Superior temporal gyrus (tissue), 1 donor: ENCODE results near the gene ZNF436.
A peak's percentile ranks its signal among the peaks of the same experiment; 100 is the strongest.

Experiments used
- DNase-seq: peaks from one replicate; pipeline ENCODE4 v3.0.0-alpha.2; 2016; ENCODE audit errors: extremely low spot score

Gene ZNF436

DNA sequence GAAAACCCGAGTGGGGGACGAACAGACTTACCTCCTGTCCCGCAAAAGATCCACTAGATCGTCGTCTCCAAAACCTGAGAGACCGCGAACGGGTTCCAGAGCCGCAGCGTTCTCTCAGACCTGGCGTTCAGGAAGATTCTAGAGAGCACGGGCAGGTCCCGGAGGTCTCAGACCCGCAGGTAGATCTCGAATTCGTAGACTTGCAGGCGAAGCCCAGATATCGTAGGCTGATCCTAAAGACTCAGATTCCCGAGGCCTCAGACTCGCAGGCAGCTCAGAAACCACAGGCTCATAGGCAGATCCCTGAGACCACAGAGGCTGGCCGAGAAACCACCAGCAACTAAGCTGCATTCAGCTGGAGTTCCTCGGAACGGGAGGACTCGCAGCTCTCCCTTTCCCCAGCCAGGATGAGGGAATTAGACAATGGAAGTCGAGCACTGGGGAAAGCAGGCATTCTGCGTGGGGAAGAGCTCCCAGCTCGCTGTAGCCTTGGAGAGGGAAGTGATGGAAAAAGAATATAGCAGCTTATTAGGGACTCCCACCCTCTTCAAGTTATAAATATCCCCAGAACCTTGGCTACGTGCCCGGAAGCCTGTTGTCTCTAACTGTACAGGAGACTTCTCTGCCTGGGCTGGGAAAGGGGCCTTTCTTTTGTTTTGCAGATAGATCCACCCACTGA is at the start of gene ZNF436:
TSS of gene ZNF436 (minus strand) at position 502 of the 679 bp plus-strand sequence. CDS start 1,831 bp downstream, outside the sequence.
- DNase-seq: peak; percentile 76

DNA sequence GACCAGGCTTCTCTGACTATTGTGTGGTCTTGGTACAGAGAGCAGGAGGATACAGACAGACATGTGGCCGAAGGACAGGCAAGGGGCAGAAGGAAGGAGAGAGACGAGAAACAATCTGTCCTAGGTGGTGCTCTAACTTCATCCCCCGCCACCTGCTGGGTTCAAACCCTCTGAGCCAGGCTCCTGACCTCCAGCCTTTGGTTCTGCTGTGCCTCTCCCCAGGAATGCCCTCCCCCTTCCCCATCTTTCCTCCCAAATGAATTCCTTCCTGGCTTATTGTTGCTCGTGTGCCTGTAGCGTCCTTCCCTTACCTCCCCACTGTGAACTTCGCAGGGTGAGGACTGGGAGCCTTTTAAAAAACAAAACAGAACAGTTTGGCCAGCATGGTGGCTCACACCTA is 49.5 kb upstream of the ZNF436 start:
- no peak for DNase-seq

DNA sequence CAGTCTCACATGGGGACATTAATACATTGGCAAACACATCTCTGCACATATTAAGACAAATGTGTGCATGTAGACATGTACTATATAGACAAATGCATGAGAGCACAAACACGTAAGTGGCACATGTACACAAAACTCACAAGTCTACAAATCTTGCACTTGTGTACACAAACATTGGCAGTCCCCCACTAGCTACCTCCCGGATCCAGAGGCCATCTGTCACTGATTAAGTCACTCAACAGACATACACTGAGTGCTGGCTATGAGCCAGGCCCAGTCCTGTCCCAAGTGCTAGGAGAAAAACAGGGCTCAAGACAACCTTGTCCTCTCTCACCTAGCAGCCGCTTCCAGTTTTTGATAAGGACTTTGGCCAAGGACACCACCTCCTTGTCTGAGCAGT is 47.9 kb upstream of the ZNF436 start:
- DNase-seq: no peak

DNA sequence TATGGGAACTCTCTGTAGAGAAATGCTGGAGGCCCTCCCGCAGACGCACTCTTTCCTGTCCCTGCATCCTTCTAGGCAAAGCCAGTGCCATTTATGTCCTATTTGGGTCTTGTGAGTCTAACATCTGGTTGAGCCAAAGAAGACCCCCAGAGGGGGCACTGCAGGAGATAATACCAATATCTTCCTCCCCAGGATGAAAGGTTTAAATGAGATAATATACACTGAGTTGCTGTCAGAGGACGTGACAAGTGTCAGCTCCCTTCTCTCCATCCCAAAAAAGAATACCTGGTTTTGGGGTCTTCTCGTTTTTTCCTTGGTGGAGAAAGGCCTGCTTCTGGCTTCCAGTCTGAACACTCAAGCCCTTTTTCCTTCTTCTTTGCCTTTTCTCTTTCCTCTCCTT is 47.3 kb upstream of the ZNF436 start:
- DNase-seq: no peak

DNA sequence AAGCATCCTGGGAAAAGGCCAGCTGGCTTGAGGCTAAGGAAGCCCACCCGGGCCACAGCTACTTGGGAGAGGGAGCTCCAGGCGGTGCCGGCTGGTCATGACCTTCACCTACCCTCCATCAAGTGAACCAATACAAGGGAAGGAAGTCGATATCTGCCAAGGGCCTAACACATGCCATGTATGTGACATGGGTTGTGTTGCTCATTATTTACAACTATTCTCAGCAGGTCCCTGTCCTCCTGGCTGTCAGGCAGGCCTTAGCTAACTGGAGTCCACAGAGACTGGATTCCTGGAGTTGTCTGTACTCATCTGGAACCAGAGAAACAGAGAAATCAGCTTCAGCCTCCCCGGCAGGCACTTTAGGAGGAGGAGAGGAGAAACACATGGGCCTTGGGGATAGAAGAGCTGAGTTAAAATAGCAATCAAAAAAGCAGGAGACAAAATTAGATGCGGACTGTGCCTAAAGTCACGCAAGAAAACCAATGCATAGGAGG is 39.2 kb upstream of the ZNF436 start:
- DNase-seq: no peak

DNA sequence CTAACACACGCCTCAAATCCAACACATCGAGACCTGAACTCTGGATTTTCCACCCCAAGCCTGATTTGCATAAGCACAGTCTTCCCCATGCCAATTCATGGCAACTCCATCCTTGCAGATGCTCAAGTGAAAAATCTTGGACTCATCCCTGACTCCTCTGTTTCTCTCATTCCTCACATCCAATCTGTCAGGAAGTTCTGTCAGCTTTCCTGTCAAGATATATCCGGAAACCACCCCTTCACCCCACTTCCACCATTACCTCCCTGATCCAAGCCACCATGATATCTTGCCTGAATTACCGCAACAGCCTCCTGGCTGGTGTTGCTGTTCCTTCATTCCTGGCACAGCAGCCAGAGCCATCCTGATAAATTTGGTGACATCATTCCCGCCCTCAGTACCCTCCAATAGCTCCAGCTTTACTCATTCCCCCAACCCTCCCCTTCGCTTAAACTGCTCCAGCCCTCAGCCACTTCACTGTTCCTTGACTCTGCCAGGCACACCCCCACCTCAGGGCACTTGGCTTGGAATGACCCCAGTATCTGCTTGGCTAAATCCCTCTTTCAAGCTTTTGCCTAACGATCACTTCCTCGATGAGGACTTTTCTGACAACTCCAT is 37.5 kb upstream of the ZNF436 start:
- DNase-seq: no peak

DNA sequence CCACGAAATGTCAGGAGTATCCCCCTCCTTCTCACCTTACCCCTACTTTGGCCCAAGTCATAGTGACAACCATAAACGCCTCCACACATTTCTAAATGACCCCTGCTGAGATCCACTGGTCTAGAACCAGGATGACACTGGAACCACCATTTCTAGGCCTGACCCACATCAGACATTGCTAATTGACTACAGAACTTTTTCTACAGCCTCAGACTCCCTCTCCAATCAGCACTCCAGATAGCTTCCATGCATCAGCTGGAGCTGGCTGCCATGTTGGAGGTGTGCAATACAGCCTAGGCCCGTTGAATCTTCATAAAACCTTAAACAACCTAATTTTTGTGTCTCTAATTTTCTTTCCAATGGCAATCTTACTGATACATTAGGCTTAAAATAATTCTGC is 36.3 kb upstream of the ZNF436 start:
- DNase-seq: no peak

DNA sequence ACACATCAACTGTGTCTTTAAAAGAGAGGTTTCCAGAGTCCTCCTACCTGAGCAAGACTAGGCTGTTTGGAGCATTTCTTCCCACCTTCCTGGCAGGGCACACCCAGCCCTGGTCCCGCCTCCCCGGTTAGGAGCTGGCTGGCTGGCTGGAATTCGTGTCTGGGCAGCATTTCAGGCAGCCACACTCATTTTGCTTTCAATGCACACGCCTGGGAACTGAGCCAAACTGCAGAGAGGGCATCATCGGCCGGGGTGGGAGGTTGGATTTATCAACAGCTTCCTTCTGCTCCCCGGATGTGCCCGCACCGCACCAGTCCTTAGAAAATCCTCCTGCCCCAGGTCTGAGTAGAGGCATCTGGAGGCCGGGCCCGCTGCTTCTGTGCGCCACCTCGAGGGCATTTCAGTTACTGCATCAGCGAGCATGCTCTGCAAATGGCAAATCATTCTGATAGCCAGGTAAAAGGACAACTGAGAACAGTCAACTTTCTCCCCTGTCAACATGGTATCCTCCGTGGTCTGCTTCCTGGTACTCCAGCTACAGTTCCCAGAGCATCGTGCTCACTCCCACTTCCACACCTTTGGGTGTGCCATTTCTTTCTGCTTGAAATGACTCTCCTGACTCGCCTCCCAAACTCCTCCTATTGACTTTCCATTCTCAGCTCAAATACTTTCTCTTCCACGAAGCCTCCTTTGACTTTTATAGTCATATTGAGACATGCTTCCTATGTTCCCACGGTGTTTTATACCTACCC is 34.3 kb upstream of the ZNF436 start:
- DNase-seq: peak; percentile 87

DNA sequence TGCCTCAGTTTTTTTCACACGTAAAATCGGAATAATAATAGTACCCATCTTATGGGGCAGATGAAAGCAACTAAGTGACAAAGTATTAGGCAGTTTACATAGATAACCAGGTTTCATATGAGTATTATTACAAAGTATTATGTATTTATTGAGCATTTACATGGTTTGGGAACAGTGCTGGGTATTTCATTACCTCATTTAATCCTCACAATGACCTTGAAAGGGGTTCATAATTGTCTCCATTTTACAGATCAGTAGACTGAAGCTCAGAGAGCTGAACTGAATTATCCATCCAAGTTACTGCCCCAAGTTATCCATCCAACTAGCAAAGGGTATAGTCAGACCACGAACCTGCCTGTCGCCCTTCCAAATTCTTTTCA is 33.7 kb upstream of the ZNF436 start:
- DNase-seq: no peak

DNA sequence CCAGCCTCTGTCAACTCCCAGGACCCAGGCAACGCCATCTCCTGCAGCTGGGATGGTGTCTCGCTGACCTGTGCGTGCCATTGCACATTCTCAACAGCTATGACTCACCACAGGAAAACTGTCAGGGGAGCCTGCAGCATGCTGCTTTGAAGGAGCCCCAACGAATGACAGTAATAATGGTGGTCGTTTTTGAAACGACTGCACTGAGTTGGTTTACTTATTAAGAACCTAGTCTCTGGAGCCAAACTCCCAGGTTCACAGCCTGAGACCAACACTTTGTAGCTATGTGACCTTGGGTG is 33.4 kb upstream of the ZNF436 start:
- no peak for DNase-seq

DNA sequence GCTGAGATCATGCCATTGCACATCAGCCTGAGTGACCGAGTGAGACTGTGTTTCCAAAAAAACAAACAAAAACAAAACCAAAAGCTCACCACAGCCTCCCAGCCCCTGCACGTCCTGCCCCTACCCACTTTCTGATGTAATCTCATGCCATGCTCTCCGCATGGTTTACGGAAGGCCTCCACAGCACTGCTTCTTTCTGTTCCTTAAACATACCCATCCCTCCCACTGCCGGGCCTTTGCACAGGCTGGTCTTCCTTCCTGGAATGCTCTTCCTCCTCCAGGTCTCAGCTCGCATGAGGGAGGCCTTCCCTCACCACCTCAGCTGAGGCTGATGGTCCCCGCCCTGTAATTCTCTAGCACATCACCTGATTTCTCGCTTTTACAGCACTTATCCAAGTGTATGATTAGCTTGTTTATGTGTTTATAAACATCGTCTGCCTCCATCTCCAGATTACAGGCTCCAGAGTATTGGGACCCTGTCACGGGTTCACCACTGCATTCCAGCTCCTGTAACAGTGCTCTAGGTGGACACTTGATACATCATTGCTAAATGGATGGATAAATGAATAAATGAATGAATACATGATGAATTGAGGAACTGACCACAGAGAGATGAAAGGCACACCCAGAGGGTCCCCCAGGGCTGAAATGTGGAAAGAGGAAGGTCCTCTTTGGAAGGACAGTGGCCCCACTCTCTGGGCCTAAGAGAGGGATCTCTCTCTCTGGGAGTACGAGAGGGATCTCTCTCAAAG is 32.8 kb upstream of the ZNF436 start:
- no peak for DNase-seq

DNA sequence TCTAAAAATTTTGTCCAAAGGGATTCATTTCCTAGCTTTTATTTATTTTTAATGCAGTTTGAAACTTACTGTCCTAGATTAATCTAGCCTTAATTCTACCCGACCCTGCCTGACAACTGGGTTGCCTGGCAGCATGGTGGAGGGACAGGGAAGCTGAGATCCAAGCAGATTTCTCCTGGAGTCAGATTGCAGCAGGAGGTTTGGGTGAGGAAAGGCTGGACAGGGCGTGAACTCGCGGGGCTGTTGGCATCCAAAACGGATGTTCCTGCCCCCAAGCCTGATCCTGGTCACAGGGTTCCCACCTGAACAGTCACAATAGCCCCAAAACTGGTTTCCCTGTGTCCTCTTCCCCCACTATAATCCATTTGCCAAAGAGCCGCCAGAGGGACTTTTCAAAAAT is 31.7 kb upstream of the ZNF436 start:
- DNase-seq: no peak

DNA sequence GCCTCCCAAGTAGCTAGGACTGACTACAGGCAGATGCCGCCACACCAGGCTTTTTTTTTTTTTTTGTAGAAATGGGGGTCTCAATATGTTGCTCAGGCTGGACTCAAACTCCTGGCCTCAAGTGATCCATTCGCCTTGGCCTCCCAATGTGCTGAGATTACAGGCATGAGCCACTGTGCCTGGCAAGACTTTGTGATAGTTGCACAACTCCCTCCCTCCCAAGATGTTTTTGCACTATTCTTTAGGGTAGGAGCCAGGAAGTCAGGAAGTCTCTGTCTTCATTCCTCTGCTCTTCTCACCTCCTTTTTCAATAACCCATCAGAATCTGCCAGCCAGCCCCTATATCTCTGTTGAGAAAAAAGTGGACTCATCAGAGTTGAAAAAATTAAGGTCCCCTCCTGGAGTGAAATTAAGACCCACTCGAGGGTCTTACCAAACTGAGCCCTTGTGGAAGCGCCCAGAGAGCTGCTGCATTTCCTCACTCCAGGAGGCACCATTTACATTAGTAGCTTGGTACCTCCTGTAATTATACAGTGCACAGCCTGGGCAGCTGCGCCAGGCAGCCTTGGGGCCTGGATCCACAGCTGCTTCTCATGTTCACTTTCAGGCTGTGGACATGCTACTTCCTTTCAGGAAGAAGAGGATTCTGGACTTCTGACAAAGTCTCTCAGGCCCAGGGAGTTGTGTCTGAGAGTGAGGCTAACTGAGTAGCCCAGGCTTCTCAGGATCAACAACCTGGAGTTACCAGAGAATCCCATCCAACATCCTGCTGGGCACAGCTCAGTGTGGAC is 30.9 kb upstream of the ZNF436 start:
- no peak for DNase-seq

DNA sequence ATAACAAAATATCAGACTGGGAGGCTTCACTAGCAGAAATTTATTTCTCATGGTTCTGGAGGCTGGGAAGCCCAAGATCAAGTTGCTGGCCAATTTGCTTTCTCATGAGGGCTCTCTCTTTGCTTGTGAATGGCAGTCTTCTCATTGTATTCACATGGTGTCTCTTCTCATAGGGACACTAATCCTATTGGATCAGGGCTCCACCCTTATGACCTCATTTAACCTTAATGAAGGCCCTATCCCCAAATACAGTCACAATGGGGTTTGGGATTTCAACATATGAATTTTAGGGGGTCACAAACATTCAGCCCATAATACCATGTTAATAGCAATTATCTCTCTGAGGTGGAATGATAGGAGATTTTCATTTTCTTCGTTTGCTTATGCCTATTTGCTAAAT is 29.6 kb upstream of the ZNF436 start:
- DNase-seq: no peak

DNA sequence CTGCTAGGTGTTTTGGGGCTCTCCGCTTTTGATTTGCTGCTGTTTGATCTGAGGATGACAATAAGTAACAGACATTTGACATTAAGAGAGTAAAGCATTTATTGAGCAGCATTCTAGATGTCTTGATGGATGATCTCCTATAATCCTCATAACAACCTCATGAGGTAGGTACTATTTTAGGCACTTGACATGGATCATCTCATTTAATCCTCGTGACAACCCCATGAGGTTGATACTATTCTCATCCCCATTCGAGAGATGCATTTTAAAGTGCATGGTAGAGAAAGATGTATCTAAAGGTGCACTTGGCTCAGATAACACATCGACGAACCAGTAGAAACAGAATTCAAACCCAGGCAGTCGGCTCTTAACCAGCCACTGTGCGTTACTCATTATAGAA is 28.3 kb upstream of the ZNF436 start:
- DNase-seq: no peak

DNA sequence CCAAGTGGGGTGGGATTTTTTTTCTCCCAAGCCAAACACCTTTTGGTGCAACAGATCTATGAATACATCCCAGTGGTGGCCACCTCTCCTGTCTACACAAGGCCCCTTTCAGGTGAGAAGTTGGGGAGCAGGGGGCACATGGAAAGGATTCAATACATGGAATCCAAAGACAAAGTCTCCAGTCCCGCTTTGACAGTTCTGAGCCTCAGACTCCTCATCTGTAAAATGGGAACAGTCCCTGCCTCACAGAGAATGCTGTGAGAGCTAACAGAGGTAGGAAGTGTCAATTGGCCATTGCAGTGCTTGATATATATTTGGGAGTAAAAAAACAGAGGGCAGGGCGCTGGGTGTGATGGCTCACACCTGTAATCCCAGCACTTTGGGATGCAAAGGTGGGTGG is 26.7 kb upstream of the ZNF436 start:
- DNase-seq: no peak

DNA sequence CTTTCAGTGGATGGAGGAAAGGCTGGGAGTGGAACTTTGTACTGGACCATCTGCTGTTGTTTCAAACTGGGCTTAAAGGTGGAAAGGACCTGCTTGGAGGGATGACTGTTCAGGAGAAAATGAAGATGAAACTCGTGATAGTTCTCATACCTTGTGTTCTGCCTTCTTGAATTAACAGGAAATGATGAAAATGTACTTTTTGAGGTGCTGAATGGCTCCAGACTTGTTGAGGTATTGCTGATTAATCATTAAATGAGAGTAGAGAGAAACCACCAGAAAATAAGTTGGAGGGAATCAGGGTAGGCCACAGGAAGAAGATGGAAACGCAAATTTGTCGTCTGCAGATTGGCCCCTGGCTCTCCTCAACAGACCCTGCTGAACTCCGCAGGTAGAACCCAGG is 26.2 kb upstream of the ZNF436 start:
- DNase-seq: no peak

DNA sequence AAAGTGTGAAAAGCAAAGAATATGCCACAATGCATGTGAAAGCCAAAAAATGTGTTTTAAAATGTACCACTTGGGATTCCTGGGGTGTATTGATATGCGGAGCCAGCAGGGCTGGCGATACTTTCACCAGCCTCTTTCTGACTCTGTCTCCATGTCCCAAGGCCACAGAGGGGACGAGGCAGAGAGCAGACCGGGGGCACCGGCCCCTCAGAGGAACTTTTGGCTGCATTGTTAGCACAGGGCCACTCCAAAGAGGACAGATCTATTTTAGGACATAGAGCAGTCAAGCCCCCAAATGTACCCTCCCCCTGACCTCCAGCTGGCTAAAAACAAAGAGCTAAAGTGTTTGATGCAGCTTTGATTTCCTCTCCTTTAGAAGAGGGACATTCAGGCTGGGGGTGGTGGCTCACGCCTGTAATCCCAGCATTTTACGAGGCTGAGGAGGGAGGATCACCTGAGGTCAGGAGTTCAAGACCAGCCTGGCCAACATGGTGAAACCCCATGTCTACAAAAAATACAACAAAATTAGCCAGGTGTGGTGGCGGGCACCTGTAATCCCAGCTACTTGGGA is 25.6 kb upstream of the ZNF436 start:
- no peak for DNase-seq

DNA sequence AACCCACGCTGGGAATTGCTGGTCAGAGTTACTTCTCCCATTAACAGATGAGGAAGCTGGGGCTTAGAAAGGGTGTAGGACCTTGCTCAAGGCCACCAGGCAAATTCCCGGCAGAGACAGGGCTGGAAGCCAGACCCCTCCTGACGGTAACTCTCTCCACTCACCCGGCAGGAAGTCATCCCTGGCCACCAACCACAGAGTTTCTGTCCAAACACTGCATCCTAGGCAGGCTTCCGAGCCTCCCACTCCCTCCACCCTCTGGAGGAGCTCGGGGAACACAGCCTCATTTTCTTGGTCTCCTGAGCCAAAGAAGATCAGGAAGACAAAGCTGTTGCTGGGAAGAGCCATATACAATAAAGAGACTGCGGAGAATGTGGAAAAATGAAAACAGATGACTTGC is 25.0 kb upstream of the ZNF436 start:
- DNase-seq: no peak

DNA sequence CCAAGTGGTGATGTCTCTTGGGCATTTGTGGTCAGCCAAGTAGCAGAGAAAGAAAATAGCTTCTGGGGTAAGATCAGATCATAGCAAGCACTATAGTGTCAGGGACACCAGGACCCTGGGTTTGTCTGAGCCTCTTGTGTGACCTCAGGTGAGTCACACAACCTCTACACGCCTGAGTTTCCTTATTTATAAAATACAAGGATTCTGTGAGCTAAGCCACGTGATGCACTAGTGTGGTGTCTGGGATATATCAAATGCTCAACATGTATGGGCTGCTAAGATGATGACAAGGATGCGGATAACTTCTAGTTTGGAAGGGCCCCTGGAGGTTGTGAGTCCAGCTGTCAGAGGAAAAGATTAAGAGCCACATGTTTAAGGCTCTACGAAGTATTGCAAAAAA is 24.5 kb upstream of the ZNF436 start:
- DNase-seq: no peak

DNA sequence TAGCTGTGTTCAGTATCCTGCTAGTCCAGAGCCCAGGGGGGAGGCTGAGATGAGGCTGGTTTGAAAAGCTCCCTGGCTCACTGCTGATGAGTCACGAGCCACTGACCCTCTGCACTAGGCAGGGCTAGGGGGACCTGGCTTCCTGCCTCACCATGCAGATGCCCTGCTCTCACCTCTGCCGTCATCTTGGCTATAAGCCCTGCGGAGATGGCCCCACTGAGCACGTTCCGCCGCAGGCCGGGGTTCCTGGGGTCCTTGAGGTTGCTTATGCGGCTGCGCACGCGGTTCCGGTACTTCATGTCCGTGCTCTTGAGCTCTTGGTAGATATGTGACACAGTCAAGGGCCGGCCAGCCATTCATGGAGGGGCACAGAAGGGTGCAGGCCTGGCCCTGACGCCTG is 24.1 kb upstream of the ZNF436 start:
- no peak for DNase-seq
